HG03175 (cell line): Measurements from ENCODE around the gene CEL.

Source experiments
- ATAC-seq: cut with Tn5 transposase; IDR thresholded peaks from one replicate; pipeline ENCODE4 v1.9.1; 2021; ENCODE audit warnings: mild to moderate bottlenecking, moderate library complexity; ENCODE audit not compliant: unreplicated experiment

Gene CEL

GRCh38 chr9:133101356-133102189 is 39.8 kb downstream of the CEL start:
- no peak for ATAC-seq

GRCh38 chr9:133102190-133103021 is 40.6 kb downstream of the CEL start:
- no peak for ATAC-seq

GRCh38 chr9:133103183-133103986 is 41.6 kb downstream of the CEL start:
- ATAC-seq, result no peak

- ATAC-seq, result no peak
These were observed 42.3 kb downstream of the CEL start for GRCh38 chr9:133103987-133104505.

GRCh38 chr9:133104718-133105460 is 43.1 kb downstream of the CEL start:
- no peak for ATAC-seq

GRCh38 chr9:133105461-133105770 is 43.6 kb downstream of the CEL start:
- no peak for ATAC-seq

GRCh38 chr9:133106511-133107244 is 44.9 kb downstream of the CEL start:
- ATAC-seq, result no peak

GRCh38 chr9:133107245-133107722 is 45.5 kb downstream of the CEL start:
- ATAC-seq, result no peak

GRCh38 chr9:133107961-133108793 is 46.4 kb downstream of the CEL start:
- no peak for ATAC-seq

- no peak for ATAC-seq
These were observed 47.2 kb downstream of the CEL start for GRCh38 chr9:133108794-133109641.

GRCh38 chr9:133109931-133110650 is 48.3 kb downstream of the CEL start:
- no peak for ATAC-seq

- no peak for ATAC-seq
These were observed 50.3 kb downstream of the CEL start for GRCh38 chr9:133111808-133112662.

- ATAC-seq, result no peak
These were observed 50.9 kb downstream of the CEL start for GRCh38 chr9:133112663-133113026.

GRCh38 chr9:133113163-133113948 is 51.6 kb downstream of the CEL start:
- ATAC-seq, result no peak
